HL-60 (cell line): ENCODE data around the gene TMEM190.

ENCODE experiments used
- DNase-seq, 2 experiments: peaks; one replicate each; pipeline ENCODE4 v3.0.0-alpha.2; 2010 to 2020; ENCODE audit warnings: low read depth in 1 of 2, low spot score in 1 of 2
- H3K27ac ChIP-seq: fragments of 250-450 bp; sonication (Bioruptor Pico); replicated peaks from 2 replicates; pipeline ENCODE4 v1.5.1; 2020; ENCODE audit warnings: mild to moderate bottlenecking, moderate library complexity
- H3K27me3 ChIP-seq: fragments of 250-450 bp; sonication (Bioruptor Pico); 2 replicates; pipeline ENCODE4 v1.5.1; 2021; ENCODE audit warnings: mild to moderate bottlenecking, moderate library complexity; ENCODE audit not compliant: insufficient read depth, poor library complexity, severe bottlenecking
- H3K4me3 ChIP-seq: replicated peaks from 2 replicates; pipeline ENCODE4 v1.5.1; 2011; ENCODE audit warnings: mild to moderate bottlenecking, control low read depth, low read length; ENCODE audit not compliant: insufficient read depth
- GABPA ChIP-seq: IDR thresholded peaks from 2 replicates; pipeline ENCODE4 v1.6.1; 2012; ENCODE audit warnings: low read depth
- POLR2AphosphoS5 ChIP-seq: IDR thresholded peaks from 2 replicates; pipeline ENCODE4 v1.6.1; 2012; ENCODE audit warnings: low read depth
- SPI1 ChIP-seq: IDR thresholded peaks from 2 replicates; pipeline ENCODE4 v1.6.1; 2012; ENCODE audit warnings: low read depth, mild to moderate bottlenecking, borderline replicate concordance
- TF ChIP-seq, protein P1 (sequence below): IDR thresholded peaks from 2 replicates; pipeline ENCODE4 v1.6.1; 2012; ENCODE audit warnings: low read depth; ENCODE audit not compliant: insufficient replicate concordance
- TF ChIP-seq, protein P2 (sequence below): IDR thresholded peaks from one replicate; pipeline ENCODE4 v1.5.1; 2011; ENCODE audit warnings: low read length, control low read depth, inconsistent platforms; ENCODE audit not compliant: insufficient read depth

The TMEM190 gene

DNA sequence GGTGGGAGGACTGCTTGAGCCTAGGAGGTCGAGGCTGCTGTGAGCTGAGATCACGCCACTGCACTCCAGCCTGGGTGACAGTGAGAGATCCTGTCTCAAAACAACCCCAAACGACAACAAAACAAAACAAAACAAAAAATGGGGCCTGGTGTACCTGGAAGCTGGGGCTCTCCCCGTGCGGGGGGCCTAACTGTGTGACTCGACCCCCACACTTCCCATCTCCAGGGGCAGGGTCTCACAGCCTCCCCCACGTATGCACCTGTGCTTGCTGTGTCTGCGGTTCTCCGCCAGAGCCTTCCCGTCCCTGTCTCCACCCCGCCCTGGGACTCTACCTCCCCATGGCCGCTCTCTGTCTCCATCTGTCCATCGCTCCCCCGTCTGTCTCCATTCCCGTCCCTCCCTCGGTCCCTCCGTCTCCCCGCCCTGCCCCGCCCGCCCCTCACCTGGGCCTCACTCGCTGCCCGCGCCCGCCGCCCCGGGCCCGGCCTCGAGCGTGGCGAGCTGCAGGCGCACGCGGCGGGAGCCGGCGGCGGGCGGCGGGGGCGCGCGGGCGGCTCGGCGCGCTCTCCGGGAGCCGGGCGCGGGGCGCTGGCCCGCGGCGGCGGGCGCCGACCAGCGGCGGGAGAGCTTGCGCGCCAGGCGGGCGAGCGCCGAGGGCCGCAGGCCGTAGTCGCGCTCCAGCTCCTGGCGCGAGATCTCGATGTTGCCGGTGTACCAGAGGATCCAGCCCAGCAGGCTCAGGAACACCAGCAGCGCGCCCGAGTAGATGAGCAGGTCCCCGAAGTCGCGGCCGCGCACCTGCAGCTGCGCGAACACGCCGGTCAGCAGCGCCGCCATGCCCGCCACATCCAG, 6.9 kb downstream of the TMEM190 start:
- H3K27me3 ChIP-seq = no peaks in the 10 kb centered on the region
- H3K4me3 ChIP-seq = peak overlapping the region; percentile 51
- peak overlapping the region; percentile 50 for H3K27ac ChIP-seq
- DNase-seq = peak in 1 of 2 experiments; percentile 64
- TF ChIP-seq SPI1 = no peak
- TF ChIP-seq, protein P1, sequence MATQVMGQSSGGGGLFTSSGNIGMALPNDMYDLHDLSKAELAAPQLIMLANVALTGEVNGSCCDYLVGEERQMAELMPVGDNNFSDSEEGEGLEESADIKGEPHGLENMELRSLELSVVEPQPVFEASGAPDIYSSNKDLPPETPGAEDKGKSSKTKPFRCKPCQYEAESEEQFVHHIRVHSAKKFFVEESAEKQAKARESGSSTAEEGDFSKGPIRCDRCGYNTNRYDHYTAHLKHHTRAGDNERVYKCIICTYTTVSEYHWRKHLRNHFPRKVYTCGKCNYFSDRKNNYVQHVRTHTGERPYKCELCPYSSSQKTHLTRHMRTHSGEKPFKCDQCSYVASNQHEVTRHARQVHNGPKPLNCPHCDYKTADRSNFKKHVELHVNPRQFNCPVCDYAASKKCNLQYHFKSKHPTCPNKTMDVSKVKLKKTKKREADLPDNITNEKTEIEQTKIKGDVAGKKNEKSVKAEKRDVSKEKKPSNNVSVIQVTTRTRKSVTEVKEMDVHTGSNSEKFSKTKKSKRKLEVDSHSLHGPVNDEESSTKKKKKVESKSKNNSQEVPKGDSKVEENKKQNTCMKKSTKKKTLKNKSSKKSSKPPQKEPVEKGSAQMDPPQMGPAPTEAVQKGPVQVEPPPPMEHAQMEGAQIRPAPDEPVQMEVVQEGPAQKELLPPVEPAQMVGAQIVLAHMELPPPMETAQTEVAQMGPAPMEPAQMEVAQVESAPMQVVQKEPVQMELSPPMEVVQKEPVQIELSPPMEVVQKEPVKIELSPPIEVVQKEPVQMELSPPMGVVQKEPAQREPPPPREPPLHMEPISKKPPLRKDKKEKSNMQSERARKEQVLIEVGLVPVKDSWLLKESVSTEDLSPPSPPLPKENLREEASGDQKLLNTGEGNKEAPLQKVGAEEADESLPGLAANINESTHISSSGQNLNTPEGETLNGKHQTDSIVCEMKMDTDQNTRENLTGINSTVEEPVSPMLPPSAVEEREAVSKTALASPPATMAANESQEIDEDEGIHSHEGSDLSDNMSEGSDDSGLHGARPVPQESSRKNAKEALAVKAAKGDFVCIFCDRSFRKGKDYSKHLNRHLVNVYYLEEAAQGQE = no peak
- TF ChIP-seq GABPA = no peak
- TF ChIP-seq, protein P2, sequence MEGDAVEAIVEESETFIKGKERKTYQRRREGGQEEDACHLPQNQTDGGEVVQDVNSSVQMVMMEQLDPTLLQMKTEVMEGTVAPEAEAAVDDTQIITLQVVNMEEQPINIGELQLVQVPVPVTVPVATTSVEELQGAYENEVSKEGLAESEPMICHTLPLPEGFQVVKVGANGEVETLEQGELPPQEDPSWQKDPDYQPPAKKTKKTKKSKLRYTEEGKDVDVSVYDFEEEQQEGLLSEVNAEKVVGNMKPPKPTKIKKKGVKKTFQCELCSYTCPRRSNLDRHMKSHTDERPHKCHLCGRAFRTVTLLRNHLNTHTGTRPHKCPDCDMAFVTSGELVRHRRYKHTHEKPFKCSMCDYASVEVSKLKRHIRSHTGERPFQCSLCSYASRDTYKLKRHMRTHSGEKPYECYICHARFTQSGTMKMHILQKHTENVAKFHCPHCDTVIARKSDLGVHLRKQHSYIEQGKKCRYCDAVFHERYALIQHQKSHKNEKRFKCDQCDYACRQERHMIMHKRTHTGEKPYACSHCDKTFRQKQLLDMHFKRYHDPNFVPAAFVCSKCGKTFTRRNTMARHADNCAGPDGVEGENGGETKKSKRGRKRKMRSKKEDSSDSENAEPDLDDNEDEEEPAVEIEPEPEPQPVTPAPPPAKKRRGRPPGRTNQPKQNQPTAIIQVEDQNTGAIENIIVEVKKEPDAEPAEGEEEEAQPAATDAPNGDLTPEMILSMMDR = no peak
- TF ChIP-seq POLR2AphosphoS5 = no peak; the same call in 1 of the 2 replicates

DNA sequence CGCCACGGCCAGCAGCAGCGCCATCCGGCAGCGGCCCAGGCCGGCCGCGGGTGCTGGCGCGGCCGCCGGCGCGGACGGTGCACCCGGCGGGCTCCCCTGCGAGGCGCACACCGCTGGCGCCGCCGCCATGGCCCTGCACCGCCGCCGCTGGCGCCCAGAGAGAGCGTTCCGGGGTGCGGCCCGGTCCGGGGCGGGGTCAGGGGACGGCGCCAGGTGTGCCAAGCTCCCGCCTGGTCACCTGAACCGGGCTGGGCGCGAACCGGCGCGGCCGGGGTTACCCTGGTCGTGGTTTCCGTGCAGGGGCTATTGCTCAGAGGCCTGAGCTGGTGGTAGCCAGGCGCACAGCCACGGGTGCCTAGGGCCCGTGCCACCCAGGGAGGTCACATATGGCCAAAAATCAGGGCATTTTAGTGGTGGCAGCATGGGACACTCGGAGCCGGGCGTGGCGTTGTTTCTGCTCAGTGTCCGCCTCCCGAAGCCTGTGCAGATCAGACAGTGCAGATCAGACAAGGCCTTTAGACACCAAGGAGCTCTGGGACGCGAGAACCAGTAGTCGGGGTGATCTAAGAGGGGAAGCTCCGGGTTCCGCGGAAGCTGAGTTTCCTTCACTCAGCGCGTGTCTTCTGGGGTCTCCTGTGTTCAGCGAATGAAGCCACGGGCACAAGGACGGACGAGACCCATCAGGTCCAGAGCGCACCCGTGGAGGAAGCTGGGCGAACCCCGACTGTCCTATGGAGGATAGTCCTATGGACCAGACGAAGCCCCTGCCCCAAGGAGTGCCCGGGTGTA, 7.7 kb downstream of the TMEM190 start, which contains the start of gene TMEM238:
Gene TMEM238 (minus strand): TSS at position 162 of the 789 bp plus-strand sequence. CDS start 33 bp downstream, at position 129.
- Histone ChIP-seq H3K4me3 (peak within 1 kb of the TSS; percentile 51), H3K27me3 (no peaks in the 10 kb centered on the region), H3K27ac (peak within 1 kb of the TSS; percentile 74)
- DNase-seq = peak in 1 of 2 experiments; percentile 39
- TF ChIP-seq GABPA = no peak
- no peak for TF ChIP-seq SPI1
- TF ChIP-seq, protein P2 = no peak
- peak; percentile 31; the same call in 1 of the 2 replicates for TF ChIP-seq POLR2AphosphoS5

DNA sequence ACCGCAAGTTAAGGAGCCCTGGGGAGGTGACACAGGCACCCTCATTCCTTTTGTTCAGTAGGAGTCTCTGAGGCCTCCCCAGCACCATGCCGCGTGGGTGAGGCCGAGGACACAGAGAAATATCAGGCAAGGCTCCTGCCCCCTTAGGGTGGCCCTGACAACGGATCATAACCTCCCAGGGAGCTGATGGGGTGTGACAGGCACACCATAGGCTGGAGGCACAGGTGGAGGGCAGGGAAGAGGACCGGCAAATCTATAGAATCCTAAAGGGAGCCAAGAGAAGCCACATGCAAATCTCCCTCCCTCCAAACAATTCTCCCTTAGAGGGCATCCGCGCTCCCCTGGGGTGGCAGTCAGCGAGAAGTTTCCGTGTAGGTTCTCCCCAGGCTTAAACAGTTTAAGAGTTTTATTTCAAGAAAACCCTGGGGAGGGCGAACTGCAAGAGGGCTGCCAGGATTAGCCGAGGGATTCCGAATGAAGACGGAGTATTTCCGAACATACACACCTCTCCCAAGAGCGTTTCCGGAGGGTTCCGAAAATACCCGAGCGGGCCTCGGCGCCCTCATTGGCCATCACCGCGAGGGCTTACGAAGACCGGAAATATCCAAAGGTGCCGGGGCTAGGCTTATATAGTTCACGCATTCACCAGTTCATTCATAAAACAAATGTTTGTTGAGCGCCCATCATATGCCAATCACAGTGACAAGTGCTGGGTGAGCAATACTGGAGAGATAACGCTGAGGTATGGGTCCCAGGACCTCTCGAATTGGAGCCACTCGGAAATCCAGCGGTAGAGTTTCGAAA, 8.5 kb downstream of the TMEM190 start:
- Histone ChIP-seq H3K4me3 (peak overlapping the region; percentile 51), H3K27ac (peak overlapping the region; percentile 74)
- TF ChIP-seq, protein P2 = no peak
- TF ChIP-seq, protein P1 = no peak
- TF ChIP-seq POLR2AphosphoS5 (no peak), SPI1 (no peak), GABPA (no peak)

More for the DNA sequence above, 8.5 kb downstream of the TMEM190 start:
- DNase-seq = peak; percentile 94 to 97
- no peaks in the 10 kb centered on the region for H3K27me3 ChIP-seq
